ENCODE data around the gene NFKB1.

Gene NFKB1

GRCh38 chr4:102511830-102512605 lies 10.9 kb downstream of the NFKB1 start:
- Histone ChIP-seq H3K27ac (ENCODE audit: low read depth in 2 of 2, low read length in 2 of 2) (no peak overlapping the region), H3K9ac (ENCODE audit: low read depth in 1 of 2, low read length in 2 of 2) (no peak overlapping the region), H3K4me3 (ENCODE audit: low read length in 2 of 2) (no peak overlapping the region), H3K27me3 (ENCODE audit: control insufficient read depth in 2 of 2, insufficient read depth in 2 of 2, low read length in 2 of 2) (no peaks in the 10 kb centered on the region), H3K4me1 (ENCODE audit: control insufficient read depth in 2 of 2, insufficient read depth in 2 of 2, low read length in 2 of 2) (no peaks in the 10 kb centered on the region), H3K9me3 (ENCODE audit: control insufficient read depth in 2 of 2, low read length in 2 of 2) (no peaks in the 10 kb centered on the region), H3K36me3 (ENCODE audit: control insufficient read depth in 2 of 2, insufficient read depth in 2 of 2, low read length in 2 of 2) (no peaks in the 10 kb centered on the region)

- Histone ChIP-seq H3K27me3 (ENCODE audit: control insufficient read depth in 2 of 2, insufficient read depth in 2 of 2, low read length in 2 of 2) (no peaks in the 10 kb centered on the region), H3K36me3 (ENCODE audit: control insufficient read depth in 2 of 2, insufficient read depth in 2 of 2, low read length in 2 of 2) (no peaks in the 10 kb centered on the region), H3K4me1 (ENCODE audit: control insufficient read depth in 2 of 2, insufficient read depth in 2 of 2, low read length in 2 of 2) (no peaks in the 10 kb centered on the region), H3K27ac (ENCODE audit: low read depth in 2 of 2, low read length in 2 of 2) (no peak overlapping the region), H3K9me3 (ENCODE audit: control insufficient read depth in 2 of 2, low read length in 2 of 2) (no peaks in the 10 kb centered on the region), H3K4me3 (ENCODE audit: low read length in 2 of 2) (no peak overlapping the region), H3K9ac (ENCODE audit: low read depth in 1 of 2, low read length in 2 of 2) (no peak overlapping the region)
Measured at GRCh38 chr4:102514298-102514964, 13.3 kb downstream of the NFKB1 start.

GRCh38 chr4:102517753-102518152 lies 16.6 kb downstream of the NFKB1 start:
- no peak overlapping the region for H3K27ac ChIP-seq (ENCODE audit: low read depth in 2 of 2, low read length in 2 of 2)
- H3K9ac ChIP-seq (ENCODE audit: low read depth in 1 of 2, low read length in 2 of 2) = no peak overlapping the region
- H3K4me3 ChIP-seq (ENCODE audit: low read length in 2 of 2) = no peak overlapping the region
- H3K4me1 ChIP-seq (ENCODE audit: control insufficient read depth in 2 of 2, insufficient read depth in 2 of 2, low read length in 2 of 2) = no peaks in the 10 kb centered on the region
- H3K27me3 ChIP-seq (ENCODE audit: control insufficient read depth in 2 of 2, insufficient read depth in 2 of 2, low read length in 2 of 2) = no peaks in the 10 kb centered on the region
- no peaks in the 10 kb centered on the region for H3K36me3 ChIP-seq (ENCODE audit: control insufficient read depth in 2 of 2, insufficient read depth in 2 of 2, low read length in 2 of 2)
- H3K9me3 ChIP-seq (ENCODE audit: control insufficient read depth in 2 of 2, low read length in 2 of 2) = no peaks in the 10 kb centered on the region

DNA sequence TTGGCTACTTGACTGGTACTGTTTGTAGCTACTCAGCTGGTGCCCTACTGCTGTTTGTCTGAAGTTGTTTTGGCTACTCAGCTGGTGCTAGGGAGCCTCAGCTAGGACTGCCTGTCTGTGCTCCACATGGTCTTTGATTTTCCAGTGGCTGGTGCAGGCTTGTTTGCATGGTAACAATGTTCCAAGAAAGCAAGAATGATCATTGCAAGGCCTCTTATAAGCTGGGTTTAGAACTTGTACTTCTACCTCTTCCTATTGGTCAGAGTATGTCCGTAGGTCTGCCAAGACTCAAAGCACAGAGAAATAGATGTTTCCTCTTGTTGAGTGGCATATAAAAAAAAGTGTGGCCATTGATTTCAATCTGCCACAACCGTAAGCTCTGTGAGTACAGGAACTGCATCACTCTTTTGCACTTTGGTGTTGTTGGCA lies 17.6 kb downstream of the NFKB1 start:
- no peaks in the 10 kb centered on the region for H3K9me3 ChIP-seq (ENCODE audit: control insufficient read depth in 2 of 2, low read length in 2 of 2)
- H3K4me1 ChIP-seq (ENCODE audit: control insufficient read depth in 2 of 2, insufficient read depth in 2 of 2, low read length in 2 of 2) = no peaks in the 10 kb centered on the region
- H3K9ac ChIP-seq (ENCODE audit: low read depth in 1 of 2, low read length in 2 of 2) = no peak overlapping the region

DNA sequence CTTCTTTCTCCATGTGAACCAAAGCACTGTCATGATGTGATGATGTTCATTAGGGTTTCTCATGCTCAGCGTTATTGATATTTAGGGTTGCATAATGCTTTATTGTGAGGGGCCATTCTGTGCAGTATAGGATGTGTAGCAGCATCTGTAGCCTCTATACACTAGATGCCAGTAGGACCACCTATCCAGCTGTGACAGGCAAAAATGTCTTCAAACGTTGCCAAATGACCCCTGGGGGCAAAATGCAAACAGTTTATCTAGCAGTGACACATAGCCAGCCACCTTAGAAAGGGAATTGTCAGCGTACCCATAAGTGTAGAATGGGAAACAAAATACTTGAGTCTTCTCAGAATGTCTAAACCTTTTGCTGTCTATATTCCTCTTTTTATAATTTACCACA lies 18.8 kb downstream of the NFKB1 start:
- H3K36me3 ChIP-seq (ENCODE audit: control insufficient read depth in 2 of 2, insufficient read depth in 2 of 2, low read length in 2 of 2) = no peaks in the 10 kb centered on the region
- H3K27ac ChIP-seq (ENCODE audit: low read depth in 2 of 2, low read length in 2 of 2) = no peak overlapping the region
- no peaks in the 10 kb centered on the region for H3K9me3 ChIP-seq (ENCODE audit: control insufficient read depth in 2 of 2, low read length in 2 of 2)
- no peaks in the 10 kb centered on the region for H3K4me1 ChIP-seq (ENCODE audit: control insufficient read depth in 2 of 2, insufficient read depth in 2 of 2, low read length in 2 of 2)
- H3K9ac ChIP-seq (ENCODE audit: low read depth in 1 of 2, low read length in 2 of 2) = no peak overlapping the region
- H3K27me3 ChIP-seq (ENCODE audit: control insufficient read depth in 2 of 2, insufficient read depth in 2 of 2, low read length in 2 of 2) = no peaks in the 10 kb centered on the region
- no peak overlapping the region for H3K4me3 ChIP-seq (ENCODE audit: low read length in 2 of 2)

More for the DNA sequence above, 17.6 kb downstream of the NFKB1 start:
- Histone ChIP-seq H3K27ac (ENCODE audit: low read depth in 2 of 2, low read length in 2 of 2) (no peak overlapping the region), H3K36me3 (ENCODE audit: control insufficient read depth in 2 of 2, insufficient read depth in 2 of 2, low read length in 2 of 2) (no peaks in the 10 kb centered on the region), H3K4me3 (ENCODE audit: low read length in 2 of 2) (no peak overlapping the region), H3K27me3 (ENCODE audit: control insufficient read depth in 2 of 2, insufficient read depth in 2 of 2, low read length in 2 of 2) (no peaks in the 10 kb centered on the region)

- Histone ChIP-seq H3K4me1 (ENCODE audit: control insufficient read depth in 2 of 2, insufficient read depth in 2 of 2, low read length in 2 of 2) (no peaks in the 10 kb centered on the region), H3K9me3 (ENCODE audit: control insufficient read depth in 2 of 2, low read length in 2 of 2) (no peaks in the 10 kb centered on the region), H3K4me3 (ENCODE audit: low read length in 2 of 2) (no peak overlapping the region), H3K27me3 (ENCODE audit: control insufficient read depth in 2 of 2, insufficient read depth in 2 of 2, low read length in 2 of 2) (no peaks in the 10 kb centered on the region), H3K27ac (ENCODE audit: low read depth in 2 of 2, low read length in 2 of 2) (no peak overlapping the region), H3K9ac (ENCODE audit: low read depth in 1 of 2, low read length in 2 of 2) (no peak overlapping the region), H3K36me3 (ENCODE audit: control insufficient read depth in 2 of 2, insufficient read depth in 2 of 2, low read length in 2 of 2) (no peaks in the 10 kb centered on the region)
Measured at GRCh38 chr4:102521570-102521969, 20.4 kb downstream of the NFKB1 start.

- H3K4me1 ChIP-seq (ENCODE audit: control insufficient read depth in 2 of 2, insufficient read depth in 2 of 2, low read length in 2 of 2) = no peaks in the 10 kb centered on the region
- no peaks in the 10 kb centered on the region for H3K36me3 ChIP-seq (ENCODE audit: control insufficient read depth in 2 of 2, insufficient read depth in 2 of 2, low read length in 2 of 2)
- H3K27ac ChIP-seq (ENCODE audit: low read depth in 2 of 2, low read length in 2 of 2) = no peak overlapping the region
- no peak overlapping the region for H3K4me3 ChIP-seq (ENCODE audit: low read length in 2 of 2)
- no peaks in the 10 kb centered on the region for H3K9me3 ChIP-seq (ENCODE audit: control insufficient read depth in 2 of 2, low read length in 2 of 2)
- H3K9ac ChIP-seq (ENCODE audit: low read depth in 1 of 2, low read length in 2 of 2) = no peak overlapping the region
- no peaks in the 10 kb centered on the region for H3K27me3 ChIP-seq (ENCODE audit: control insufficient read depth in 2 of 2, insufficient read depth in 2 of 2, low read length in 2 of 2)
Measured at GRCh38 chr4:102522031-102522440, 20.9 kb downstream of the NFKB1 start.

- no peaks in the 10 kb centered on the region for H3K9me3 ChIP-seq (ENCODE audit: control insufficient read depth in 2 of 2, low read length in 2 of 2)
- H3K4me3 ChIP-seq (ENCODE audit: low read length in 2 of 2) = no peak overlapping the region
- H3K9ac ChIP-seq (ENCODE audit: low read depth in 1 of 2, low read length in 2 of 2) = no peak overlapping the region
- H3K4me1 ChIP-seq (ENCODE audit: control insufficient read depth in 2 of 2, insufficient read depth in 2 of 2, low read length in 2 of 2) = no peaks in the 10 kb centered on the region
- peaks cover 0 to 2% of the 10 kb centered on the region in 2 donors for H3K36me3 ChIP-seq (ENCODE audit: control insufficient read depth in 2 of 2, insufficient read depth in 2 of 2, low read length in 2 of 2)
- H3K27ac ChIP-seq (ENCODE audit: low read depth in 2 of 2, low read length in 2 of 2) = no peak overlapping the region
- no peaks in the 10 kb centered on the region for H3K27me3 ChIP-seq (ENCODE audit: control insufficient read depth in 2 of 2, insufficient read depth in 2 of 2, low read length in 2 of 2)
Measured at GRCh38 chr4:102524691-102525090, 23.5 kb downstream of the NFKB1 start.

DNA sequence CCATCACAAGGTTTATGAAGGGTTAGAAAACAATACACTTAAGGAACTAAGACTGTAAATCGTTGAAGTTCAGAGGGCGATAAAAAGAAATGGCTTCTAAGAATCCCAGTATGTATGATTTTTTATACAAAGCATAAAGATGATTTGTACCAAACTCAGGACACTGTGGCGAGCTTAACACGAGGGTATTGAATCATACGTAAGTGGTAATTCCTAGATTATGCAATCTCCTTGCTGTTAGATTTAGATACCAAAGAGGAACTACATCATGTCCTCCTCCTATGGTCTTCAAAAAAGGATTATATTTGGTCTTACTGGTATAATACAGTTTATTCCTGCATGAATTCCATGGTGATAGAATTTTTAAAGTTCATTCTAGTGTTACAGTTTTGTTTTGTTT lies 23.9 kb downstream of the NFKB1 start:
- Histone ChIP-seq H3K4me3 (ENCODE audit: low read length in 2 of 2) (no peak overlapping the region), H3K27ac (ENCODE audit: low read depth in 2 of 2, low read length in 2 of 2) (no peak overlapping the region), H3K9me3 (ENCODE audit: control insufficient read depth in 2 of 2, low read length in 2 of 2) (no peaks in the 10 kb centered on the region), H3K36me3 (ENCODE audit: control insufficient read depth in 2 of 2, insufficient read depth in 2 of 2, low read length in 2 of 2) (peaks cover 0 to 2% of the 10 kb centered on the region in 2 donors), H3K4me1 (ENCODE audit: control insufficient read depth in 2 of 2, insufficient read depth in 2 of 2, low read length in 2 of 2) (no peaks in the 10 kb centered on the region), H3K27me3 (ENCODE audit: control insufficient read depth in 2 of 2, insufficient read depth in 2 of 2, low read length in 2 of 2) (no peaks in the 10 kb centered on the region), H3K9ac (ENCODE audit: low read depth in 1 of 2, low read length in 2 of 2) (no peak overlapping the region)

DNA sequence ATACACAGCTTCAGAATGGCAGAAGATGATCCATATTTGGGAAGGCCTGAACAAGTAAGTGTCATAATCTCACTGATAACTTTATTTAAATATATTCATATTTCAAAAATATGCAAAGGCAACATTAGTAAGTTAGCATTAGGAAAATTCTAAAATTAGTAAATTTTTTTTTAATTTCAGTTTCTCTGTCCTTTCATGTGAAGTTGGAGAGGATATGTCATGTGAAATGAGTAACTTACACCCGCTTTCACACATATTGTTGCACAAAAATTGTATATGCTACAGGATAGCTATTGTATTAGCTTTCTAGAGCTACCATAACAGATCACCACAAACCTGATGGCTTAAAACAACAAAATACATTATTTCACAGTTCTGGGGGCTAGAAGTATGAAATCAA lies 24.3 kb downstream of the NFKB1 start:
- Histone ChIP-seq H3K27me3 (ENCODE audit: control insufficient read depth in 2 of 2, insufficient read depth in 2 of 2, low read length in 2 of 2) (no peaks in the 10 kb centered on the region), H3K4me1 (ENCODE audit: control insufficient read depth in 2 of 2, insufficient read depth in 2 of 2, low read length in 2 of 2) (no peaks in the 10 kb centered on the region), H3K27ac (ENCODE audit: low read depth in 2 of 2, low read length in 2 of 2) (no peak overlapping the region), H3K4me3 (ENCODE audit: low read length in 2 of 2) (no peak overlapping the region), H3K36me3 (ENCODE audit: control insufficient read depth in 2 of 2, insufficient read depth in 2 of 2, low read length in 2 of 2) (peaks cover 0 to 5% of the 10 kb centered on the region in 2 donors), H3K9ac (ENCODE audit: low read depth in 1 of 2, low read length in 2 of 2) (no peak overlapping the region), H3K9me3 (ENCODE audit: control insufficient read depth in 2 of 2, low read length in 2 of 2) (no peaks in the 10 kb centered on the region)

Measured in mucosa of rectum (tissue), 2 donors.